ENCODE data around the gene SLITRK1.

The SLITRK1 gene

GRCh38 chr13:83845106-83845505, 37.2 kb downstream of the SLITRK1 start:
- no peaks in the 10 kb centered on the region for H3K9me3 ChIP-seq (ENCODE audit: control insufficient read depth, insufficient read depth, low read length)
- no peak overlapping the region for H3K9ac ChIP-seq (ENCODE audit: low read depth, low read length)
- no peaks in the 10 kb centered on the region for H3K27me3 ChIP-seq (ENCODE audit: control insufficient read depth, insufficient read depth, low read length)
- no peaks in the 10 kb centered on the region for H3K4me1 ChIP-seq (ENCODE audit: control insufficient read depth, insufficient read depth, low read length)
- no peaks in the 10 kb centered on the region for H3K36me3 ChIP-seq (ENCODE audit: control insufficient read depth, insufficient read depth, low read length)
- no peak overlapping the region for H3K4me3 ChIP-seq (ENCODE audit: low read depth, low read length)

GRCh38 chr13:83839146-83839545, 43.1 kb downstream of the SLITRK1 start:
- H3K9ac ChIP-seq (ENCODE audit: low read depth, low read length), result no peak overlapping the region
- no peak overlapping the region for H3K4me3 ChIP-seq (ENCODE audit: low read depth, low read length)
- peaks cover 15% of the 10 kb centered on the region for H3K4me1 ChIP-seq (ENCODE audit: control insufficient read depth, insufficient read depth, low read length)
- no peaks in the 10 kb centered on the region for H3K9me3 ChIP-seq (ENCODE audit: control insufficient read depth, insufficient read depth, low read length)
- H3K36me3 ChIP-seq (ENCODE audit: control insufficient read depth, insufficient read depth, low read length), result no peaks in the 10 kb centered on the region
- H3K27me3 ChIP-seq (ENCODE audit: control insufficient read depth, insufficient read depth, low read length), result no peaks in the 10 kb centered on the region

- no peak overlapping the region for H3K4me3 ChIP-seq (ENCODE audit: low read depth, low read length)
- H3K9me3 ChIP-seq (ENCODE audit: control insufficient read depth, insufficient read depth, low read length), result no peaks in the 10 kb centered on the region
Measured at GRCh38 chr13:83831796-83832195, 50.5 kb downstream of the SLITRK1 start.

GRCh38 chr13:83829810-83830209, 52.5 kb downstream of the SLITRK1 start:
- Histone ChIP-seq H3K4me1 (ENCODE audit: control insufficient read depth, insufficient read depth, low read length) (peaks cover 2% of the 10 kb centered on the region), H3K27me3 (ENCODE audit: control insufficient read depth, insufficient read depth, low read length) (no peaks in the 10 kb centered on the region), H3K36me3 (ENCODE audit: control insufficient read depth, insufficient read depth, low read length) (no peaks in the 10 kb centered on the region), H3K9me3 (ENCODE audit: control insufficient read depth, insufficient read depth, low read length) (no peaks in the 10 kb centered on the region), H3K9ac (ENCODE audit: low read depth, low read length) (no peak overlapping the region), H3K4me3 (ENCODE audit: low read depth, low read length) (no peak overlapping the region)

More at GRCh38 chr13:83831796-83832195, 50.5 kb downstream of the SLITRK1 start:
- H3K9ac ChIP-seq (ENCODE audit: low read depth, low read length), result no peak overlapping the region
- no peaks in the 10 kb centered on the region for H3K27me3 ChIP-seq (ENCODE audit: control insufficient read depth, insufficient read depth, low read length)
- H3K4me1 ChIP-seq (ENCODE audit: control insufficient read depth, insufficient read depth, low read length), result no peaks in the 10 kb centered on the region
- H3K36me3 ChIP-seq (ENCODE audit: control insufficient read depth, insufficient read depth, low read length), result no peaks in the 10 kb centered on the region

- Histone ChIP-seq H3K27me3 (ENCODE audit: control insufficient read depth, insufficient read depth, low read length) (no peaks in the 10 kb centered on the region), H3K4me1 (ENCODE audit: control insufficient read depth, insufficient read depth, low read length) (peaks cover 2% of the 10 kb centered on the region), H3K36me3 (ENCODE audit: control insufficient read depth, insufficient read depth, low read length) (no peaks in the 10 kb centered on the region), H3K9ac (ENCODE audit: low read depth, low read length) (no peak overlapping the region), H3K9me3 (ENCODE audit: control insufficient read depth, insufficient read depth, low read length) (no peaks in the 10 kb centered on the region), H3K4me3 (ENCODE audit: low read depth, low read length) (no peak overlapping the region)
Measured at GRCh38 chr13:83827338-83827737, 54.9 kb downstream of the SLITRK1 start.
